ENCODE data around the gene UBL4B.

Gene UBL4B

DNA sequence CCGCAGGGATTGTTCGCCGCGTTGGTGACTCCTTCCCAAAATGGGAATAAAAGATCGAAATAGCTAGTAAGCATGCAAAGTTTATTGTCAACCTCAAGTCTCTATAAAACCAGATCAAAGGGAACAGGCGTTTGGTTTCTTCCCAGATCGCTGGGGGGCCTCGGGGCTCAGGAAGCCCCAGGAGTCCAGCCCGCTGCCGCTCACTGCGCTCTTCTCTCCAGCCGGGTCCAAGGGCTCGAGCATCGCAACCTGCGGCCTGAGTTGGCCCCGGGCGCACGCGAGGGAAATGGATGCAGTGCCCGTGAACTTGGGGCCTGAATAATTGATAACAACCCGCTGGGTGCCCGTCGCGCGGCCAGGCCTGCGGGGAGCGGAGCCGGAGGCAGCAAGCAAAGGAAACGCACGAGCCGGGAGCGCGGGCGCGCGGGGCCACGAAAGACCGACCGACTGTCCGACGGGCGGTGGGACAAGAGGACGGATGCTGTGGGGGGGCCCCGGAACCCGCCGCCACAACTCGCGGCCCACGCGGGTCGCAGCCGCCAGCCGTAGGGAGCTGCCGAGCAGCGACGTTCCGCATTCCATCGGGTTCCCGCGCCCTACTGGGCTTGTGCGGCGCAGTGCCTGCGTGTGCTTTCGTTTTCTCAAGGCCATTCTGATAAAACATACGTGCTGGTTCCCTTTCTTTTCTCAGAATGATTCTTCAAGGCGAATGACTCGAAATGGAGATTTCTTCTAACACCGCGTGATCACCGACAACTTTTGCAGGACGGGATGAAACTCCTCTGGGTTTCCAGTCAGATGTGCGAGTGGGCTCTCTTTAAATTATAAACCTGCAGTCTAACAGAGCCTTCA, 27.8 kb upstream of the UBL4B start:
- no peak for DNase-seq

DNA sequence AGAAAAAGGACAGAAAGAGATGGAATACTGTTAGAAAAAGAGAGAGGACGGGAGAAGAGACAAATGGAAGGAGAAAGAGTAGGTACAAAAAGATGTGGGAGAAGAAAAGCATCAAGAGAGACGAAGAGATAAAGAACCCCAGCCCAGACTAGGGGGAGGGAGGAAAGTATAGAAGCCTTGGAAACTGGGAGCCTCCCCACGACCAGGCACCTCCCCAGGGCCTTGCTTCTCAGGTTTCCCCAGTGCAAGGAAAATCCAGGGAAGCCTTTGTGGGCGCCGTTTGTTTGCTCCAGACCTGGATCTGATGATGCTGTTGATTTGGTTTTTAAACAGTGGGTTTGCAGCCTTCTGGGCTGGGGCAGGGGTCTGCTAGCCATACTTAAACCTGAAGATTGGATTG, 26.6 kb upstream of the UBL4B start:
- DNase-seq = no peak

DNA sequence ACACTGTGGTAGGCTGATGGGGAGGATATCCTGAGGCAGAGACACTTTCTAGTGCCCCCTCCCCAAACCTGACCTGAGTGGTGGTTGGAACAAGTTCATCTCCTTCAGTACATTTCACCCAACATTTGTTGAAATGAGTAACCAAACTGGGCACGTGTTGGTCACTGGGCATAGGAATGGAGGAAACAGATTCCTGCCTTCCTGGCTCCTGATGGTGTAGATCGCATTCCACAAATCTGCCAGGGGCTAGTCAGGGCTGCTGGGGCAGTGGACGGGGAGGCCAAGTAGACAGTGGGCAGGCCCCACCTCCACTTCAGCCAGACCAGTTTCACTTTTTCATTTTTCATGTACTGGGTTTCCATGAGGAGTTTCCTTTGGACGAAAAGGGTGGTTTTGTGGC, 25.3 kb upstream of the UBL4B start:
- DNase-seq = no peak

GRCh38 chr1:110087812-110088738, 24.2 kb upstream of the UBL4B start:
- peak in 13 of 56 donors; percentile 3 to 63 (median 13) for DNase-seq

- DNase-seq = no peak
Observed at GRCh38 chr1:110088739-110089316, 23.4 kb upstream of the UBL4B start.

- no peak for DNase-seq
Observed at GRCh38 chr1:110089561-110090275, 22.5 kb upstream of the UBL4B start.

DNA sequence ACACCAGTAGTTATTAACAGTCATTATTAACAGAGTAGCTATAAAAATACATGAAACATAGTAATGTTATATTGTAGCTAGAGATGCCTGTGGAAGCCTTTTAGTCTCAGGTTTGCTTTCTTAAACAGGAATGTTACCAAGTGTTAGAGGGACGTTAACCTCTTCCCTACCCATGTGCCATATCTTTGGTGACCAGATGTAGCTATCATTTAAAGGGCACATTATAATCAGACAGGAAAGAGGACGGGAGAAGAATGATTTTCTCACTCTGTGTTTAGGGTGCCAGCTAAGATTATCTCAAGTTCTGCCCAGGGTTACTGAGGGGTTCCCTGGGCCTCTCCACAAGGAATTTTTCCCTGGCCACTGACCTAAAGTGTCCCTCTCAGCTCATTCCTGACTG, 20.9 kb upstream of the UBL4B start:
- DNase-seq = no peak

DNA sequence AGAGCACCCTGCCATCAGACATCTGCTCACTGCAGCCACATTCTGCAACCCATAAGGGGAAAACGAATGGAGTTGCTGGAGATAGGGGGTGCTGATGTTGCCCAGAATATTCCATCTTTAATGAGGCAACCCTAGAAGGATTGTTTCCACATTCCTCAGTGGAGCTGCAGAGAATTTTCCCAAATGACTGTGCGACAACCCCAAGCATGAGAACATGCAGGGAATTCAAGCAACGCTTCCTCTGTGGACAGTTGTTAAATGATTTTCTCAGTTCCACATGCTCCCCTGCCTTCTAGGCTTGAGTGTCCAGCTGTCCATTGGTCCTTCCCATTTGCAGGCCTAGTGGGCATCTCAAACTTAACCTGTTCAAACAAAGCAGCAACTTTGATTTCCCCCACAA, 20.5 kb upstream of the UBL4B start:
- no peak for DNase-seq

GRCh38 chr1:110092991-110093390, 19.3 kb upstream of the UBL4B start:
- no peak for DNase-seq

DNA sequence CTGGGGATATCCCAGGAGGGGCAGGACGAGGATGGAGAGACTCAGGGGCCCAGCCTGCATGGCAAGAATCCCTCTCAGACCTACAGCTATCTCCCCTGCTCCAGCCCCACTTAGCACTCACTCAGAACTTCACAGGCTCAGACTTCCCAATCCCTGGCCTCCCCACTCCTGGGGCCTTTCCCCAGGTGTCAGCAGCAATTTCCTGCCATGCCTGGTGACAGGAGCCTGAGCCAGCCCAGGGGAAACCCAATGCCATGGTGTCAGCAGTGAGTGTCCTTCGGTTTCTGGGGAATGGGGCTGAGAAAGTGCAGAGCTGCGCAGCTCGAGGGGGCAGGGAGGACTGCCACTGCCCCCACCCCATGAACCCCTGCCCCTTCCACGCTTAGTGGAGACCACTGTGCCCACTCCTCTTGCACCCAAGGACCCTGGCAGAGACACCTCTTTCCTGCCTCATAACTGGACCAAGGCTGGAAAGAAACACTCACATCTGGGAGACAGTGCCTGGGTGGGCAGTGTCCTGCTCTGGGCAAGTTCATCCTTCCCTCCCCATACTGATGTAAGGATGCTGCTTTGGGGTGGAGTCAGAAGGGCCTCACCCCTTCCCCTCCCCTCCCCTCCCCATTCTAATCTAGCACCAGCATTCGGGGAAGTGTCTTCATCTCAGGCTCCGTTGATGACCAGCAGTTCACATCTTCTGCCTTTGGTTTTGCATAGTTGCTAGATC, 17.1 kb upstream of the UBL4B start:
- DNase-seq = no peak

GRCh38 chr1:110097507-110098221, 14.6 kb upstream of the UBL4B start:
- DNase-seq = no peak

- no peak for DNase-seq
Observed at GRCh38 chr1:110098222-110099026, 13.8 kb upstream of the UBL4B start.

DNA sequence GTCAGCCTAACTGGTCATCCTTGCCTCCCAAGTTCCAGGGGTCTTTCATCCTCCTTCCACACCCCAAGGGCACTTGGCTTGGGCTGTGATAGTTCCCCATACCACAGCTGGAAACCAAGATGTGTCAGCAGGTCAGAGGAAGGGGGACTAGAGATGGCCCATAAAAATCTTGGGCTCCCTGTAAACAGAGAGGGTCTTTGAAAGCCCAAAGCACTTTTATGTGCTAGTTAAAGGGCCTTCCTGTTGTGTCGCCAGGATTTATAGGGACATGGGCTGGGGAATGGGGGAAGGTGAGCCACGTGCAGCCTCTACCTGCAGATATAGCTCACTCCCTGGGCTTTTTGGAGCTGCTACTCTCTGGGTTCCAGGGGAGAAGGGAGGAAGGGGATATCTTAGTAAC, 11.9 kb upstream of the UBL4B start:
- no peak for DNase-seq

DNA sequence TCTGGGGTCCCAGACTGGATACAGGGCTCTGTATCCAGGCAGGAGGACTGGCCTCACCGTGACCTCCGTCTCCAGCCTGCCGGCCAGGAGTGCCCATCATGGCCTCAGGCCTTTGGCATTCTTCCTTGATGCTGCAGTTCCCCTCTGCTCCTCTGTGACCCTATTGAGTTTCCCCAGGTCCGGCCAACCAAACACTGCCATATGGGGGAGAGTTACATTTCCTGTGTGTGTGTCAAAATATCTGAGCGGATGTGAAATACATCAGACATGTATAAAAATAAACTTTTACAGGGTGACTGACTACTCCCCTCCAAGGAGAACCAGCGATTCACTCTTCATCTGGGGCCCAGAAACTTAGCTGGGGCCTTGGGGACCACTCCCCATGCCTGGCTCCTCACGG, 10.2 kb upstream of the UBL4B start:
- DNase-seq = no peak

GRCh38 chr1:110106013-110106941, 6.0 kb upstream of the UBL4B start:
- DNase-seq = peak in 51 of 56 donors; percentile 3 to 77 (median 42)

- DNase-seq = no peak
Observed at GRCh38 chr1:110107867-110108469, 4.3 kb upstream of the UBL4B start.

- no peak for DNase-seq
Observed at GRCh38 chr1:110111081-110111480, 1.2 kb upstream of the UBL4B start.
